ENCODE results near the gene KLHL28. TPM values are rescaled to one million over a fixed set of nuclear protein-coding genes. Genes with fewer than 3 reads are reported as not detected.
A peak's percentile ranks its signal among the peaks of the same experiment; 100 is the strongest.

KLHL28 gene, protein sequence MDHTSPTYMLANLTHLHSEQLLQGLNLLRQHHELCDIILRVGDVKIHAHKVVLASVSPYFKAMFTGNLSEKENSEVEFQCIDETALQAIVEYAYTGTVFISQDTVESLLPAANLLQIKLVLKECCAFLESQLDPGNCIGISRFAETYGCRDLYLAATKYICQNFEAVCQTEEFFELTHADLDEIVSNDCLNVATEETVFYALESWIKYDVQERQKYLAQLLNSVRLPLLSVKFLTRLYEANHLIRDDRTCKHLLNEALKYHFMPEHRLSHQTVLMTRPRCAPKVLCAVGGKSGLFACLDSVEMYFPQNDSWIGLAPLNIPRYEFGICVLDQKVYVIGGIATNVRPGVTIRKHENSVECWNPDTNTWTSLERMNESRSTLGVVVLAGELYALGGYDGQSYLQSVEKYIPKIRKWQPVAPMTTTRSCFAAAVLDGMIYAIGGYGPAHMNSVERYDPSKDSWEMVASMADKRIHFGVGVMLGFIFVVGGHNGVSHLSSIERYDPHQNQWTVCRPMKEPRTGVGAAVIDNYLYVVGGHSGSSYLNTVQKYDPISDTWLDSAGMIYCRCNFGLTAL
- polyA plus RNA-seq (2011; rRNA removed), result 8.3 and 10.0 TPM in 2 replicates
- polyA plus RNA-seq (2012; cell fraction: cytosol; rRNA removed), result 1.7 and 1.8 TPM in 2 replicates
- 1.5 and 3.2 TPM in 2 replicates for polyA plus RNA-seq (2012; cell fraction: nucleus; rRNA removed)
- polyA plus RNA-seq (2017; fragmentation: RNase III; extraction: RNeasy Plus Mini Kit Qiagen cat#74134 plus additional on column Dnase treatment), result 3.1 to 3.4 TPM (median 3.4 TPM) in 3 replicates
- polyA minus RNA-seq (2011; rRNA and poly(A)+ RNA removed), result 18.7 and 19.9 TPM in 2 replicates

DNA sequence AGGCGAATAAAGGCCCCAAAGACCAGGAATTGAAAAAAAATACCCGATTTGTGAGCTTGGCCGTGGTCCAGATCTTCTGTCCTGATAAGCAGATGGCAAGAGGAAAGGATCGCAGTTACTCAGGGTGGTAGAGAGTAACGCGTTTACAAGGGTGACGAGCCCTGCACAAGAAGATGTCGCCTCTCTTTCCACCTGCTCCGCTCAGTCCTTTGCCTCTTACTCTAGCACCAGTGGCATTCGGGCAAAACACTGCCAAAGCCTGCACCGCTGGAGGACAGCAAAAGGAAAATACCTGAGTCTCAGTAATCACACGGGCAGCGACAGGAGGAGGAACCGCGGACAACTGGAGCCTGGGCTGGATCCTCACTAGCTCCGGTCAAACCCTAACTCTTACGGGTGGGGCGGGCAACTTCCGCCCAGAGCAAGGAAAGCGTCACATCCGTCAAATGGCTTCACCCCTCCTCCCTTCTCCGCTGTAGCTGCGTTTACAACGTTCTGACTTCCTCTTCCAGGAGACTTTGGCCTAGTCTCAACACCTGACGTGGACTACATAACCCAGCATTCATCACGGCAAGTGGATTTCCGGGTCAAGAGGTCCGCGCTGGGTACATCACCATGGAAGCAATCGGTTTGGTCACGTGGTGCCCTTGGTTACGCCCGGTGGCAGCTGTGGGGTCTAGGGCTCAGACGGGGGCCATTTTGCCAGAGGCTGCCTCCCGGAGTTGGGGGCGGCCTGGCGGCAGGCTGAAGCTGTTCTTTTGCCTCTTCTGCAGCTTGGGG, at the start of gene KLHL28, which contains the start of gene TOGARAM1:
KLHL28 (minus strand) TSS at position 394 of the 780 bp plus-strand sequence. CDS start 16,019 bp downstream, outside the sequence.
TOGARAM1 (plus strand) TSS at position 637 of the 780 bp plus-strand sequence. CDS start 232 bp downstream, outside the sequence.
- peaks cover 31% of the 10 kb centered on the region for H3K4me1 ChIP-seq
- ATAC-seq (peak; percentile 91 to 93), FAIRE-seq (peak; percentile 98), DNase-seq (ENCODE audit: low read depth in 1 of 2, low spot score in 1 of 2) (peak; percentile 97 to 100)
- CTCF ChIA-PET, result interaction anchor here (0.6 to 1.5 kb wide), 3 partner anchors 23 to 292 kb away, joined by 3 to 5 read pairs (median 4); partner anchors contain the start of gene MIS18BP1
- WGBS (ENCODE audit: missing lambda C conversion rate), result under 1% methylated on average over 27 of the region's 37 CpGs
- H3K9me3 ChIP-seq, result no peaks in the 10 kb centered on the region
- POLR2A ChIA-PET, result interaction anchor here (0.7 to 2.2 kb wide), 10 partner anchors 27 to 298 kb away, joined by 3 to 12 read pairs (median 8); partner anchors contain the start of genes FANCM, FKBP3, MIS18BP1 and PRPF39
- peak within 1 kb of the TSS; percentile 80 to 89 for H3K27ac ChIP-seq
- peak within 1 kb of the TSS; percentile 93 for H3K4me2 ChIP-seq
- peak within 1 kb of the TSS; percentile 76 for H3K4me3 ChIP-seq
- TF ChIP-seq, protein P1, sequence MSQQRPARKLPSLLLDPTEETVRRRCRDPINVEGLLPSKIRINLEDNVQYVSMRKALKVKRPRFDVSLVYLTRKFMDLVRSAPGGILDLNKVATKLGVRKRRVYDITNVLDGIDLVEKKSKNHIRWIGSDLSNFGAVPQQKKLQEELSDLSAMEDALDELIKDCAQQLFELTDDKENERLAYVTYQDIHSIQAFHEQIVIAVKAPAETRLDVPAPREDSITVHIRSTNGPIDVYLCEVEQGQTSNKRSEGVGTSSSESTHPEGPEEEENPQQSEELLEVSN (IDR thresholded peaks at IDR 0.05; ENCODE audit: borderline replicate concordance, low read depth), result no peak
- TF ChIP-seq RCOR1 (IDR thresholded peaks at IDR 0.05; ENCODE audit: low read depth, low read length) (no peak), NFE2L2 (conservative IDR thresholded peaks at IDR 0.05; ENCODE audit: low read length) (no peak), RAD21 (conservative IDR thresholded peaks at IDR 0.05 in 1 of 2, IDR thresholded peaks at IDR 0.05 in 1 of 2) (no peak), HOXB5 (CRISPR knock-in tag; IDR thresholded peaks at IDR 0.05) (no peak), ZC3H11A (IDR thresholded peaks at IDR 0.05) (no peak), HOXB13 (CRISPR knock-in tag; IDR thresholded peaks at IDR 0.05; ENCODE audit: low read depth) (no peak), EP300 (IDR thresholded peaks at IDR 0.05) (no peak), EHF (CRISPR knock-in tag; IDR thresholded peaks at IDR 0.05) (no peak), ZSCAN20 (CRISPR knock-in tag; IDR thresholded peaks at IDR 0.05) (no peak), ZNF302 (CRISPR knock-in tag; IDR thresholded peaks at IDR 0.05) (no peak), JUNB (IDR thresholded peaks at IDR 0.05) (no peak), BHLHE40 (IDR thresholded peaks at IDR 0.05; ENCODE audit: low read depth, low read length) (no peak), POLR2A (IDR thresholded peaks at IDR 0.05; ENCODE audit: low read length) (peak; percentile 87), KDM5A (IDR thresholded peaks at IDR 0.05) (no peak), CEBPB (IDR thresholded peaks at IDR 0.05) (no peak), HOXA7 (CRISPR knock-in tag; IDR thresholded peaks at IDR 0.05) (no peak), CBX2 (IDR thresholded peaks at IDR 0.05; ENCODE audit: borderline replicate concordance, low read depth) (no peak), MAFK (IDR thresholded peaks at IDR 0.05; ENCODE audit: partially characterized antibody) (no peak), ESRRA (IDR thresholded peaks at IDR 0.05; ENCODE audit: borderline replicate concordance, low read length) (no peak), TP53 (CRISPR knock-in tag; IDR thresholded peaks at IDR 0.05) (no peak), MAZ (IDR thresholded peaks at IDR 0.05; ENCODE audit: borderline replicate concordance, low read depth, low read length) (0 out of 2 replicates have a peak, but pooled peaks have one; percentile 14), HDAC2 (IDR thresholded peaks at IDR 0.05) (no peak), RFX5 (IDR thresholded peaks at IDR 0.05) (0 out of 2 replicates have a peak, but pooled peaks have one; percentile 21), GATA3 (IDR thresholded peaks at IDR 0.05; ENCODE audit: borderline replicate concordance) (peak; percentile 46; the same call in 1 of the 2 replicates)
- TF ChIP-seq, protein P2, sequence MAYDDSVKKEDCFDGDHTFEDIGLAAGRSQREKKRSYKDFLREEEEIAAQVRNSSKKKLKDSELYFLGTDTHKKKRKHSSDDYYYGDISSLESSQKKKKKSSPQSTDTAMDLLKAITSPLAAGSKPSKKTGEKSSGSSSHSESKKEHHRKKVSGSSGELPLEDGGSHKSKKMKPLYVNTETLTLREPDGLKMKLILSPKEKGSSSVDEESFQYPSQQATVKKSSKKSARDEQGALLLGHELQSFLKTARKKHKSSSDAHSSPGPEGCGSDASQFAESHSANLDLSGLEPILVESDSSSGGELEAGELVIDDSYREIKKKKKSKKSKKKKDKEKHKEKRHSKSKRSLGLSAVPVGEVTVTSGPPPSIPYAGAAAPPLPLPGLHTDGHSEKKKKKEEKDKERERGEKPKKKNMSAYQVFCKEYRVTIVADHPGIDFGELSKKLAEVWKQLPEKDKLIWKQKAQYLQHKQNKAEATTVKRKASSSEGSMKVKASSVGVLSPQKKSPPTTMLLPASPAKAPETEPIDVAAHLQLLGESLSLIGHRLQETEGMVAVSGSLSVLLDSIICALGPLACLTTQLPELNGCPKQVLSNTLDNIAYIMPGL (CRISPR knock-in tag; IDR thresholded peaks at IDR 0.05; ENCODE audit: borderline replicate concordance), result no peak
- TF ChIP-seq, protein P3, sequence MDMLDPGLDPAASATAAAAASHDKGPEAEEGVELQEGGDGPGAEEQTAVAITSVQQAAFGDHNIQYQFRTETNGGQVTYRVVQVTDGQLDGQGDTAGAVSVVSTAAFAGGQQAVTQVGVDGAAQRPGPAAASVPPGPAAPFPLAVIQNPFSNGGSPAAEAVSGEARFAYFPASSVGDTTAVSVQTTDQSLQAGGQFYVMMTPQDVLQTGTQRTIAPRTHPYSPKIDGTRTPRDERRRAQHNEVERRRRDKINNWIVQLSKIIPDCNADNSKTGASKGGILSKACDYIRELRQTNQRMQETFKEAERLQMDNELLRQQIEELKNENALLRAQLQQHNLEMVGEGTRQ (IDR thresholded peaks at IDR 0.05), result peak; percentile 98
- TF ChIP-seq, protein P4, sequence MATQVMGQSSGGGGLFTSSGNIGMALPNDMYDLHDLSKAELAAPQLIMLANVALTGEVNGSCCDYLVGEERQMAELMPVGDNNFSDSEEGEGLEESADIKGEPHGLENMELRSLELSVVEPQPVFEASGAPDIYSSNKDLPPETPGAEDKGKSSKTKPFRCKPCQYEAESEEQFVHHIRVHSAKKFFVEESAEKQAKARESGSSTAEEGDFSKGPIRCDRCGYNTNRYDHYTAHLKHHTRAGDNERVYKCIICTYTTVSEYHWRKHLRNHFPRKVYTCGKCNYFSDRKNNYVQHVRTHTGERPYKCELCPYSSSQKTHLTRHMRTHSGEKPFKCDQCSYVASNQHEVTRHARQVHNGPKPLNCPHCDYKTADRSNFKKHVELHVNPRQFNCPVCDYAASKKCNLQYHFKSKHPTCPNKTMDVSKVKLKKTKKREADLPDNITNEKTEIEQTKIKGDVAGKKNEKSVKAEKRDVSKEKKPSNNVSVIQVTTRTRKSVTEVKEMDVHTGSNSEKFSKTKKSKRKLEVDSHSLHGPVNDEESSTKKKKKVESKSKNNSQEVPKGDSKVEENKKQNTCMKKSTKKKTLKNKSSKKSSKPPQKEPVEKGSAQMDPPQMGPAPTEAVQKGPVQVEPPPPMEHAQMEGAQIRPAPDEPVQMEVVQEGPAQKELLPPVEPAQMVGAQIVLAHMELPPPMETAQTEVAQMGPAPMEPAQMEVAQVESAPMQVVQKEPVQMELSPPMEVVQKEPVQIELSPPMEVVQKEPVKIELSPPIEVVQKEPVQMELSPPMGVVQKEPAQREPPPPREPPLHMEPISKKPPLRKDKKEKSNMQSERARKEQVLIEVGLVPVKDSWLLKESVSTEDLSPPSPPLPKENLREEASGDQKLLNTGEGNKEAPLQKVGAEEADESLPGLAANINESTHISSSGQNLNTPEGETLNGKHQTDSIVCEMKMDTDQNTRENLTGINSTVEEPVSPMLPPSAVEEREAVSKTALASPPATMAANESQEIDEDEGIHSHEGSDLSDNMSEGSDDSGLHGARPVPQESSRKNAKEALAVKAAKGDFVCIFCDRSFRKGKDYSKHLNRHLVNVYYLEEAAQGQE (IDR thresholded peaks at IDR 0.05), result no peak; the same call in 1 of the 2 replicates
- TF ChIP-seq, protein P5, sequence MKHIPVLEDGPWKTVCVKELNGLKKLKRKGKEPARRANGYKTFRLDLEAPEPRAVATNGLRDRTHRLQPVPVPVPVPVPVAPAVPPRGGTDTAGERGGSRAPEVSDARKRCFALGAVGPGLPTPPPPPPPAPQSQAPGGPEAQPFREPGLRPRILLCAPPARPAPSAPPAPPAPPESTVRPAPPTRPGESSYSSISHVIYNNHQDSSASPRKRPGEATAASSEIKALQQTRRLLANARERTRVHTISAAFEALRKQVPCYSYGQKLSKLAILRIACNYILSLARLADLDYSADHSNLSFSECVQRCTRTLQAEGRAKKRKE (CRISPR knock-in tag; IDR thresholded peaks at IDR 0.05; ENCODE audit: low read depth), result no peak
- TF ChIP-seq, protein P6, sequence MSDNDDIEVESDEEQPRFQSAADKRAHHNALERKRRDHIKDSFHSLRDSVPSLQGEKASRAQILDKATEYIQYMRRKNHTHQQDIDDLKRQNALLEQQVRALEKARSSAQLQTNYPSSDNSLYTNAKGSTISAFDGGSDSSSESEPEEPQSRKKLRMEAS (IDR thresholded peaks at IDR 0.05), result peak; percentile 51; the same call in 1 of the 2 replicates

Data from A549 (cell line).